HG02759 (cell line): Measurements from ENCODE around the gene BCL2.

Experiments
- ATAC-seq: cut with Tn5 transposase; IDR thresholded peaks from one replicate; pipeline ENCODE4 v1.9.1; 2021; ENCODE audit warnings: mild to moderate bottlenecking, moderate library complexity; ENCODE audit not compliant: unreplicated experiment

The BCL2 gene

DNA sequence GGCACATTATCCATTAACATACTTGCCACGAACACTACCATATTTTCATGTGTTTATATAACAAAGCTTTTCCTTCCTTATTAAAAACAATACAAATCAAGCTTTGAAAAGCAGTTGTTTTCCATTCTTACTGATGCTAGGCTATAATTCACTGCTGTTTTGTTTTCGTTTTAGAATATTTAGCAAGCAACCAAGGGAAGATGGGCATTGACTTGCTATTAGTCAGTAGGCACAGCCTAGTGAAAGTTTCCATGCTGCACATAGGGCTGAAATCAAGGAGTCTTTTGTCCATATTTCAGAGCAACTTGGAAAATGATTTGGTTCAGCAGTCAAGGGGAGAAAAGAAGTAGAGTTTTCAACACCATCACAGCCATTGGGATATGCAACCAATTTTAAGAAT, 31.3 kb downstream of the BCL2 start:
- ATAC-seq = no peak

GRCh38 chr18:63287691-63288220, 31.8 kb downstream of the BCL2 start:
- ATAC-seq = no peak

- ATAC-seq = no peak
Observed at GRCh38 chr18:63286926-63287325, 32.6 kb downstream of the BCL2 start.

DNA sequence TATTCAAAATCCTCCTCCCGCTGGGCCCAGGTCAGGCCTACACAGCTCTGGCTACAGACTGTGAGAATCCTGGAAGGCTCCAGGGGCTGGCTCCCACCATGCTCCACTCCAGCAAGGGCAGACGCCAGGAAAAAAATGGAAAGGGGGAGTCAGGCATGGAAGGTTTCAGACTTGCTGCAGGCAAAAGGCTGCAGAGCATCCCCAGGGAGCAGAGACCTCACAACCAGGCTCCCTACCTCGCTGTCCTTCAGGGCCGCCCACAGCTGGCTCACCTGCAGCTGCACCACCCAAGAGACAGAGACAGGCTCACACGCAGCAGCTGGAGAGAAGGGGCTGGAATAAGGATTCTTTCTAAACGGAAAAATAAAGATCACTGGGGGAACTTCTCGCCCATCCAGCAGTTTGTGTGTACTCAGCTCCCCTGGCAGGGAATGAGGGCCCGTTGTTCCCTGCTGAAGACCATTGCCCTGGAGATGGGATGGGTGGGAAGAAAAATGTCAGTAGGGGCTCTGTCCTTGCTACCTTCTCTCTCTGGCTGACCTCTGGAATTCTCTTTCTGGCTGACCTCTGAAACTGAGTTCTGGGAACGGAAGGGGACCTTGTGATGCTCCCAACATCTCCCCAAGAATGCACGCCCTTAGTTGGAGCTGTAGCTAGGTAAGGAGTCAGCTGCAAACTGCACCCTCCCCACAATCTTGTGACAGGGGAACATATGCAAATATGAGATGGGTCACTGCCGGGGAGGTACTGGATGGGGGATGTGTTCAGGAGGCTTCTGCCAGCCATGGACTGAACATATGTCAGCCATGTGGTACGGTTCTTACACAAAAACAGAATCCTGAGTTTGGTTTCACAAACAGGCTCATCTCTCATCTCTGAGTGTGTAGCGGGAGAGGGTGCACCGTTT, 34.5 kb downstream of the BCL2 start:
- ATAC-seq = peak; percentile 96

DNA sequence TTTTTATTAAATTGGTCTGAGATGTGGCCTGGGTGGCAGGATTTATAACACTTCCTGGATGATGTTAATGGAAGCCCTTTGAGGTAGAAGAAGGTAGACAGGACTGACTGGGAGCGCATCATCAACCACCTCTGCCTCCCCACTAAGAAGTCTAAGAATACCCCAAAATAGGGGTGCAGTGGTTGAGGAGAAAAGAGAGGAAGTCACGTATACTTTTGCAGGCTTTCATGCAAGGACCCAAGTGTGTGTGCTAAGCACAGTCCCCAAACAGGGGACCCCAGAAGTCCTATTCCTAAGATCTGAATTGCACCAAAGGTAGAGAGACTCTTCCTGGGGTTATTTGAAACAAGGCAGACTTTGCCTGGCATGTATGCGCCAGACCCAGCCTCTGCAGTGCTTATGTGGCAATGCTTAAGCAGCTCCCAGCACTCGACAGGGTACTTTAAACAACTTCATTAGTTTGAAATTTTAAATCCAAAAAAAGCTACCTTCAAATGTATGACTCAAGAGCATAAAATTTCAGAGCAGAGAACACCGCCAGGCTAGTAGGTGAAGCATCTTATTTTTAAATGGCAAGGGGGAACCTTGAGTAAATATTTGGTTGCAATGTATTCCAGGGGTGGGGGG, 35.3 kb downstream of the BCL2 start:
- no peak for ATAC-seq

DNA sequence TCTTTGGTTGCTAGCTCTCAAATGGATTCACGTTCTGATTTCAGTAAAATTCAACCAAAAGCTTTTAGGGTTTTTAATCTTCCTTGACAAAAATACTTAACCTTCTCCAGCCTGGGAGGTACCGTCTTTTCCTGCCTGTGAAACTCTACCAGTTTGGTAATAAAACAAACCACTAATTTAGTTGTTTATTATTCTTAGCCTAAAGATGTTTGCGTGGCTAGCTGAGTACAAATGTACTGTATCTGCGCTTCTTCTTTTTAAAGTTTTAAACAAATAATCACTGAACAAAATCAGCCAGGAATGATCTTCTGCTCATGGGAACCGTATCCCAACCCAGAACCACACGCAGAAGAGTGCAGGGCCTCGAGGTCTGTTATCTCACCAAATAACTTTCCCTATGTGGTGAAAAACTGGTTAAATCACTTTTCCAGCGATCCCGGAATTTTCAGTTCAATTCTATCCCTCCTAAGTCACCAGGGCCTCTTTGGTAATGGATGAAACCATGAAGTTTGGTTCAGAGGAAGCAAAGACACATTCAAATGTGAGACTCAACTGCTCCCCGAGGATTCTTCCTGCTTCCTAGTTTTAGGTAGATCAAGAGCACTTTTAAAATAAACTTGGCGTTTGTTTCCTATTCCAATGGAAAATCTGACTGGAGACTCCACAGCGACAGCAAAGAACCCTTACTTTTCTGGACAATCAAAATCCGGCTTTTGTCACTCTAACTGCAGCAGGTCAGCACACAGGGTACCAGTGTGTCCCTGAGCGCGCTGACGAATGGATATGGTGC, 36.1 kb downstream of the BCL2 start:
- no peak for ATAC-seq

DNA sequence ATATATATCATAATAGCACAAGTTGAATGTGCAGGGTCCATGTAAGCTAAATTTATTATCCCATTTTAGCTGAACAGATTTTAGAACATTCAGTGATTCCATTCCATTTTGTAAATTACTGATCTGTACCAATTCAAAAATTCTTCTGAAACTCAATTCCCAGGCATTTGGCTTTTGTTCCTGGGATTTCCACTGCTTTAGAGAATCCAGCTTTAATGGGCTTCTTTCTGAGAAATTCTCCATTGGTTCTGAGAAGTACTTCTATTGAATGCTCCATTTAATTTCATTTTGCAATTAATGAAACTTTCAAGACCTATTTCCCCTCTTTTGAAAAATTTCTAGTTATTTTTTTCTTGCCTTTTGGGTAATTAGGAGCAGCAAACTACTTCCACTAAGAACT, 36.8 kb downstream of the BCL2 start:
- ATAC-seq = no peak

GRCh38 chr18:63273222-63273927, 46.2 kb downstream of the BCL2 start:
- peak; percentile 52 for ATAC-seq

GRCh38 chr18:63272638-63273037, 46.9 kb downstream of the BCL2 start:
- no peak for ATAC-seq

DNA sequence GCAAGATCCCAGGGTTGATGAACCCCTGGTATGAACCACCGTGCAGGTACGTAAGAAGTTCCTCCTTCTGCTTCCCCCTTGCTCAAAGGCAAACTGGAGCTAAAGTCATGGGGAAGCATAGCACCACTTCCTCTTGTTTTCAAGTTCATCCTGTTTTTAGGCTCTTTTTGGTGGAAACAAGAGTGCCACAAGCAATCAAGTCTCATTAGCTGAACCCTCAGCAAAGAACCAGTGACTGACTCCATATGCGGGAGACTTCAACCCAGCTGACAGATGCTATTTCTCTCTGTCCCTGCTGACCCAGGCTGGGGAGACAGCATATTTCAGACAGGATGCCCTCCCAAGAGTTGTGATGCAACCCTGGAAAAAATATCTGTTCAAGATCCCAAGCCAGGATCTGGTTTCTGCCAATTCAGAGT, 47.7 kb downstream of the BCL2 start:
- no peak for ATAC-seq

DNA sequence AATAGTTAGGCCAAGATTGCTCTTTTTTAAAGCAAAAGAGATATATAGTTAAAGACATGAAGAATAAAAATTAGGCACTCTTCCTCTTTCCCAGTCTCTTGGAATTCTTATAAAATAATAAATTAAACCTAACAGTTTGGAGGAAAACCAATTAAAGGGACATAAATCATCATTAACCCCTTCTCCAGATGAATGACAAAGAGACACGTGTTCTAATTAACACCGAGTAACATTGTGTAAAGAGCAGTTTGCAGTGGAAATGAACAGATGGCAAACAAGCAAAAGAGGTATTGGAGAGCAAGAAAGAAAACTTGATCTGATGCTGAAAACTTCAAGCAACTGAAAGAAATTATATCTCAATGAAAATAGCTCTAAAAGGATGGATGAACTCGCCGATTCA, 48.4 kb downstream of the BCL2 start:
- ATAC-seq = no peak

DNA sequence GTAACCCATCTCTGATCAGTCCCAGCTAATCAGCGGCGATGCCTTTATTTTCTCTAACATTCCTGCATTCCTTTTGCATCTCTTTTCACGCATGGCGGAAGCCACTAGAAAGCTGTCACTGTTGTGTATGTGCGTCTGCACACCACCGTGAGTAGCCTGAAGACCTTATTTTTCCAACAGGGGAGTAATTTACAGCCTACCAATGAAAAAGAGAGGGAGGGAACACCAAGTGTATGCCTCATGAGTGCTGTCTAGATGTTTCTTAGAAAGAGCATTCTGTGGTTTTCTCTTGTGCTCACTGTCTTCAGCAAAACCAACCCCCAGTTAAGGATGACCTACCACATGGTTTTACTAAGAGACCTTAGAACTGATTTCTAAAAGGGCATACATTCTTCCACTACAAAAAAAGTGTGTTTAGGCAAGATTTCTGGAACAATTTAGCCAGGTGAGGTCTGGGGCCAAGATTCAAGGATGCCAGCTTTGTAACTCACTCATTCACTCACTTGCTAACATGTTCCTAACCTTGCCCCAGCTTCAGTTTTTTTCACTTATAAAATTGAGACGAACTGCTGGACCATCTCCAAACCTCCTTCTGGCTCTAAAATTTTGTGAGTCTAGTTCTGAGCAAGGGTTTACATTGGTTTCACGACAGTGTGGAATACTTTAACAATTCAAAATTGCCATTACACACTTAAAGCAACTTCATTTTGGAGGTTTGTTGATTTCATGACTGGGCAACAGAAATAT, 51.4 kb downstream of the BCL2 start:
- ATAC-seq = peak; percentile 69

GRCh38 chr18:63266888-63267790, 52.4 kb downstream of the BCL2 start:
- no peak for ATAC-seq

GRCh38 chr18:63265326-63265725, 54.2 kb downstream of the BCL2 start:
- ATAC-seq = no peak

GRCh38 chr18:63264871-63265270, 54.7 kb downstream of the BCL2 start:
- ATAC-seq = no peak

GRCh38 chr18:63263444-63263843, 56.1 kb downstream of the BCL2 start:
- no peak for ATAC-seq

- no peak for ATAC-seq
Observed at GRCh38 chr18:63262369-63263335, 56.9 kb downstream of the BCL2 start.

- no peak for ATAC-seq
Observed at GRCh38 chr18:63261029-63261428, 58.5 kb downstream of the BCL2 start.
